ENCODE measurements around the gene QDPR.

Gene QDPR

GRCh38 chr4:17511950-17512795 lies at the start of gene QDPR:
Gene QDPR (minus strand): TSS chr4:17512090. CDS start chr4:17512054, 36 bp downstream.
- H3K9me3 Mint-ChIP-seq = no peaks in the 10 kb centered on the region
- peak within 1 kb of the TSS; percentile 93 to 95 for H3K27ac Mint-ChIP-seq
- DNase-seq = peak; percentile 83 to 84
- H3K27me3 Mint-ChIP-seq = peaks cover 8% of the 10 kb centered on the region
- H3K4me3 Mint-ChIP-seq = peak within 1 kb of the TSS; percentile 91 to 99
- peaks cover 31% of the 10 kb centered on the region for H3K4me1 Mint-ChIP-seq
- peak; percentile 92 for ATAC-seq

DNA sequence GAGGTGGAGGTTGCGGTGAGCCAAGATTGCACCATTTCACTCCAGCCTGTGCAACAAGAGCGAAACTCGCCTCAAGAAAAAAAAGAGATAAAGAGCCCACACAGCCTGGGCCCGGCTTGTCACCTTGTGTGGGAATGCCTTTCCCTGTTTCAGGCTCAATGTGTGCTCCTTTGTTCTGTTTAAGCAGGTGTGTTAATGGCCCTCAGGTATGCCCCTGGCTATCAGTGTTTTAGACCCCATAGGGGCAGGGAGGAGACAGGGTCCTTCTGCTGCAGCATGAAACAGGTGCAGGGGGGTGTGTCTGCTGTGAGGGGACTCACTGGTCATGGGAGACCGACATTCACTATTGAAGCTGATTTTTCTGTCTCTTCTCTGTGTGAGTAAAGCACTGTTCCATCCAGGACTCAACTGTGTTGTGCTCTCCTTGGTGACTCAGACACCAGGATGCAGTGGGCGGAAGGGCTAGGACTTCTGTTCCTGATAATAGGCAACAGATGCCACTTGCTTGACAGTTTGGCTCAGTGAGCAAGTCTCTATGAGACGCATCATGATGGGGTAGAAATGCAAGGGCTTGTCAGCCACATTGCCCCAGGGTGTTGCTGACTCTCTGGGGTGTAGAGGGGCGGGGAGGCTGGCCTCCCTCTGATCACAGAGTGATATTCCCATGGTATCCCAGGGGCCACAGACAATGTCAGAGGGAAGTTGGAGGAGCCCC lies 49.5 kb upstream of the QDPR start:
- no peak overlapping the region for H3K4me3 Mint-ChIP-seq
- no peak for DNase-seq
- peaks cover 5% of the 10 kb centered on the region for H3K4me1 Mint-ChIP-seq
- no peaks in the 10 kb centered on the region for H3K27me3 Mint-ChIP-seq
- no peaks in the 10 kb centered on the region for H3K9me3 Mint-ChIP-seq
- ATAC-seq = no peak
- no peak overlapping the region for H3K27ac Mint-ChIP-seq

DNA sequence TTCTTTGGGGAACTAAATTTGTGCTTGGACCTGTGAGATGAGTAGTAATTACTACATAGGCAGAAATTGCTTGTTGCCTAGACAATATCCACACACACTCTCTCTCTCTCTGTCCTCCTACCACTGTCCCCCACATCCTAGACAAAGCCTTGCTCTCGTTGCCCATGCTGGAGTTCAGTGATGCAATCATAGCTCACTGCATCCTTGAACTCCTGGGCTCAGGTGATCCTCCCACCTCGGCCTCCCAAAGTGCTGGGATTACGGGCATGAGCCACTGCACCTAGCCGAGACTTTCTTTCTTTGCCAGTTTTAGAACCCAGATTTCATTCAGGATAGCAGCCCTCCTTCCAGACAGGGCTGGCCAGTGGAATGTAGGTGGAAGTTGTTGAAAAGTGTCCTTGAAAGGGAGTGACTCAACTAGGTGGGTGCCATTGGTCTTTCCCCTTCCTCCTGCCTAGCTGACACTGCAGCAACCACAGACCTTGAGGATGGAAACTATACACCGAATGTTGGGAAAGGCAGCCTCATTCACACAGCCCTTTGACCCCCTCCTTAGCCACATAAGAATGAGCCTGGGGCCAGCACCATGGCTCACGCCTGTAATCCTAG lies 48.3 kb upstream of the QDPR start:
- ATAC-seq = no peak
- no peaks in the 10 kb centered on the region for H3K9me3 Mint-ChIP-seq

GRCh38 chr4:17559709-17560048 lies 47.8 kb upstream of the QDPR start:
- no peak overlapping the region for H3K27ac Mint-ChIP-seq

More for the DNA sequence above, 48.3 kb upstream of the QDPR start:
- Mint-ChIP-seq H3K27me3 (no peaks in the 10 kb centered on the region), H3K4me3 (no peak overlapping the region), H3K4me1 (peaks cover 5% of the 10 kb centered on the region), H3K27ac (no peak overlapping the region)
- DNase-seq = no peak

DNA sequence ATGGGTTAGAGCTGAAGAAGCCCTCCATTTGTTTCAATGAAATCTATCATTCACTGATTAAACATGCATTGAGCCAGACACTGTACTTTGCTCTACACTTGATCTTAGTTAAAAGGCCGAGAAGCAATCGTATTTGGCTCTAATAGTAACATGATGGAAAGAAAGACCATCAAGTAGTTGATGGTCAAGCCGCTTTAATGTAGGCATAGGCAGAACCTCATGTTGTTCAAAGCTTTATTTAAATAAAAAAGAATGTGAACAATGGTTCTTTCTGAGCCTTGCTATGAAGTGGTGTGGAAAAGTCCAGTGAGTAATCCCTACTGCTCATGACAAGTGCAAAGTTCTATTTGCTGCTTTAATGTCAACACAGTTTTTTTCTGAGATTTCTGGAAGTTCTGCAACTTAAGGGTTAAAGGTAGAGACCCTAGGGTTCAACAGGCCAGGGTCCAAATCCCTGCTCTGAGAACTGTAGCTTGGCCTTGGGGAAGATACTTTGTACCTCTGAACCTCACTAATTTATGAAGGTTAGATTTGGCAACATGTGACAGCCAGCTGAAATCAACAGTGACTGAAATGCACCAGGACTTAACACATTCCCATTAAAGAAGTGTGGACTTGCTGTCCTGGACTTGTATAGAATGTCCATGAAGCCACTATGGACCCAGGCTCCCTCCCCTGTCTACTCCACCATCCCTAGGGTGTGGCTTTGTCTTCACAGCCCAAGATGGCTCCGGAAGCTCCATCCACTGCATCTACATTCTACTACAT lies 47.2 kb upstream of the QDPR start:
- H3K9me3 Mint-ChIP-seq = no peaks in the 10 kb centered on the region
- no peaks in the 10 kb centered on the region for H3K27me3 Mint-ChIP-seq
- peaks cover 5% of the 10 kb centered on the region for H3K4me1 Mint-ChIP-seq
- H3K27ac Mint-ChIP-seq = no peak overlapping the region
- DNase-seq (no peak), ATAC-seq (no peak)
- no peak overlapping the region for H3K4me3 Mint-ChIP-seq

More at GRCh38 chr4:17559709-17560048, 47.8 kb upstream of the QDPR start:
- Mint-ChIP-seq H3K27me3 (no peaks in the 10 kb centered on the region), H3K9me3 (no peaks in the 10 kb centered on the region), H3K4me3 (no peak overlapping the region), H3K4me1 (peaks cover 5% of the 10 kb centered on the region)
- DNase-seq = no peak
- ATAC-seq = no peak

DNA sequence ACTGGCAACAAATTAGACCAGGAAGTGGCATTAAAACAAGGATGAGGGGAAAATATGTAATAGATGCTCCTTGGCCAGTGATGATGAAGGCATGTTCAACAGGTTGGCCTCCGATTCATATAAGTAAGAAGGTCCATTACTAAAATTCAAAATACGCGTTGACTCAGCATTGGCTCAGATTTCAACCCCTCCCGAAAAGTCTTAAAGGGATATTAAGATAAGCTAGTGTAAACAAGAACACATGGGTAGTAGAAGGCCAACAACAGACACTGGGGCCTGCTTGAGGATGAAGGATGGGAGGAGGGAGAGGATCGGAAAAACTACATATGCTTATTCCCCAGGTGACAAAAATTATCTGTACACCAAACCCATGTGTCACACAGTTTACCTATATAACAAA lies 46.0 kb upstream of the QDPR start:
- Mint-ChIP-seq H3K4me3 (no peak overlapping the region), H3K27ac (no peak overlapping the region), H3K9me3 (no peaks in the 10 kb centered on the region), H3K27me3 (no peaks in the 10 kb centered on the region), H3K4me1 (peaks cover 5% of the 10 kb centered on the region)
- ATAC-seq = no peak
- no peak for DNase-seq

GRCh38 chr4:17556498-17556897 lies 44.6 kb upstream of the QDPR start:
- H3K4me3 Mint-ChIP-seq = no peak overlapping the region
- ATAC-seq (no peak), DNase-seq (no peak)
- H3K4me1 Mint-ChIP-seq = peaks cover 3% of the 10 kb centered on the region
- H3K27me3 Mint-ChIP-seq = no peaks in the 10 kb centered on the region
- H3K27ac Mint-ChIP-seq = no peak overlapping the region
- no peaks in the 10 kb centered on the region for H3K9me3 Mint-ChIP-seq

GRCh38 chr4:17554568-17554967 lies 42.7 kb upstream of the QDPR start:
- H3K27me3 Mint-ChIP-seq = no peaks in the 10 kb centered on the region
- H3K4me1 Mint-ChIP-seq = no peaks in the 10 kb centered on the region
- H3K9me3 Mint-ChIP-seq = no peaks in the 10 kb centered on the region
- ATAC-seq = no peak
- no peak for DNase-seq
- H3K4me3 Mint-ChIP-seq = no peak overlapping the region
- peak overlapping the region in 1 of 2 donors; percentile 10 for H3K27ac Mint-ChIP-seq

DNA sequence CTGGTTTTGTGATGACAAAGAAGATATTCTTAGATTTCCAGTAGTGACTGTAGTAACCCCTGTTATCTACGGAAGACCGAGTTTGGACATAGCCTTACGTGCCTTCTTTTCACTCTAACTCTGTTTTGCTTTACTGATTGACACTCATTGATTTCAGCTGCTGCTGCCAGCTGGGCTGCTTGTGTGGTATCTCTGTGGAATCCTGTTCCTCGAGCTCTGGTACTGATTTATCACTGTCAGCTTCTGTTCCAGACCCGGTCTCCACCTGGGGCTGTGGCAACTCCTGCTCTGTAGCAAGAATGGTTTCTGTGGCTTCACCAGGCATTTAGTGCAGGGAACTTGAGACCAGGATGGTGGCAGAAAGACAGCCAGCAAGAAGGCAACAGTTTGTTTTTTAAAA lies 40.5 kb upstream of the QDPR start:
- Mint-ChIP-seq H3K4me1 (no peaks in the 10 kb centered on the region), H3K4me3 (no peak overlapping the region), H3K27ac (no peak overlapping the region), H3K9me3 (no peaks in the 10 kb centered on the region), H3K27me3 (no peaks in the 10 kb centered on the region)
- DNase-seq = no peak
- no peak for ATAC-seq

- Mint-ChIP-seq H3K27ac (no peak overlapping the region), H3K27me3 (no peaks in the 10 kb centered on the region), H3K9me3 (no peaks in the 10 kb centered on the region), H3K4me3 (no peak overlapping the region), H3K4me1 (no peaks in the 10 kb centered on the region)
- DNase-seq = no peak
- ATAC-seq = no peak
These were observed 38.7 kb upstream of the QDPR start for GRCh38 chr4:17550549-17550948.

DNA sequence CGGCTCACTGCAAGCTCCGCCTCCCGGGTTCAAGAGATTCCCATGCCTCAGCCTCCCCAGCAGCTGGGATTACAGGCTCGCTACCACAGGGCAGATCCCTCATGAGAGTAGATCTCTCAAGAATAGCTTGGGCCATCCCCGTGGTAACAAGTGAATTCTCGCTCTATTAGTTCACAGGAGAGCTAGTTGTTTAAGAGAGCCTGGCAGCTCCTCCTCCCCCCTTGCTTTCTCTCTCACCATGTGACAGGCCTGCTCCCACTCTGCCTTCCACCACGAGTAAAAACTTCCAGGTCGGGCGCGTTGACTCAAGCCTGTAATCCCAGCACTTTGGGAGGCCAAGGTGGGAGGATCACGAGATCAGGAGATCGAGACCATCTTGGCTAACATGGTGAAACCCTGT lies 34.8 kb upstream of the QDPR start:
- no peaks in the 10 kb centered on the region for H3K9me3 Mint-ChIP-seq
- ATAC-seq (no peak), DNase-seq (no peak)
- no peak overlapping the region for H3K4me3 Mint-ChIP-seq
- peaks cover 9% of the 10 kb centered on the region for H3K27me3 Mint-ChIP-seq
- no peak overlapping the region for H3K27ac Mint-ChIP-seq
- H3K4me1 Mint-ChIP-seq = no peaks in the 10 kb centered on the region

DNA sequence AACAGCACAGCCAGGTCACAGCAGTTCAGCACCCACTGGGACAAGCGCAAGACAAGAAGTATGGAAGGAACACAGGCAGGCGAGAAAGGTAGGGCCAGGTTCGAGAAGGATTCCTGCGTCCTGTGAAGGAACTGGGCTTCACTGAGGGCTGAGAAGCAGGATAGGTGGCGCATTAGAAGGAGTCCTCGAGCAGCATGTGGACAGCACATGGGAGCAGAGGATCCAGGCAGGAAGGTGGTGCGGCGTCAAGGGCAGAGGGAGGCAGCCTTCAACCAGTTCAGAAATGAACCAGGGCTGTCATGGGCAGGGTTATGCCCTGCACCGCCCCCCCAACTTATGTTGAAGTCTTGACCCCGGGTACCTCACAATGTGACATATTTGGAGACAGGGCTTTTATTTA lies 34.3 kb upstream of the QDPR start:
- no peaks in the 10 kb centered on the region for H3K9me3 Mint-ChIP-seq
- no peak for DNase-seq
- ATAC-seq = no peak
- no peaks in the 10 kb centered on the region for H3K4me1 Mint-ChIP-seq
- peaks cover 9% of the 10 kb centered on the region for H3K27me3 Mint-ChIP-seq
- no peak overlapping the region for H3K4me3 Mint-ChIP-seq
- no peak overlapping the region for H3K27ac Mint-ChIP-seq

- H3K9me3 Mint-ChIP-seq = no peaks in the 10 kb centered on the region
- DNase-seq (no peak), ATAC-seq (no peak)
- H3K4me1 Mint-ChIP-seq = no peaks in the 10 kb centered on the region
- H3K27me3 Mint-ChIP-seq = peaks cover 9% of the 10 kb centered on the region
- H3K27ac Mint-ChIP-seq = no peak overlapping the region
- no peak overlapping the region for H3K4me3 Mint-ChIP-seq
These were observed 33.7 kb upstream of the QDPR start for GRCh38 chr4:17545374-17546140.

GRCh38 chr4:17544831-17545234 lies 32.9 kb upstream of the QDPR start:
- H3K9me3 Mint-ChIP-seq = no peaks in the 10 kb centered on the region
- ATAC-seq (no peak), DNase-seq (no peak)
- no peaks in the 10 kb centered on the region for H3K4me1 Mint-ChIP-seq
- H3K27ac Mint-ChIP-seq = peak overlapping the region in 1 of 2 donors; percentile 48
- no peak overlapping the region for H3K4me3 Mint-ChIP-seq
- peaks cover 17% of the 10 kb centered on the region for H3K27me3 Mint-ChIP-seq

DNA sequence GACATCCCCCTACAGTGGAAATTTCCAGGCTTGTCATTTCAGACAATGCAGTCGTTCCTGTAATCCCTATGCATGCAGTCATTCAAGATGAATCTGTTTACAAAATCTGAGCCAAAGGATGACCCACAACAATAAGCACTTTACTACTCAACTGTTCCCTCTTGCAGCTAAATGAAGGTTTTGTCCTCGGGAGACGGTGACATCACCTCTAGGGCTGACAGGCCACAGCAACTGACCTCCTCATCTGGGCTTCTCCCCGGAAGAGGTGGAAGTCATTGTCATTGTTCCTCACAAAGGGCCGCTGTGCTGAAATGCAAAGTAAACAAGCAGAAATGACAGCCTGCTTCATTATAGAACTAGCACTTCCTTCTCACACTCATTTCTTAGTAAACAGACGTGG lies 32.3 kb upstream of the QDPR start:
- Mint-ChIP-seq H3K4me3 (no peak overlapping the region), H3K9me3 (no peaks in the 10 kb centered on the region), H3K4me1 (no peaks in the 10 kb centered on the region), H3K27ac (no peak overlapping the region), H3K27me3 (peaks cover 18% of the 10 kb centered on the region)
- DNase-seq (no peak), ATAC-seq (no peak)

Measured in stimulated activated naive CD8-positive, alpha-beta T cell treated with anti-CD3 and anti-CD28 coated beads, Interleukin-15, amount 100 ng/mL, for 72 hours (primary cell).